Uterus (tissue), 4 donors: Measurements from ENCODE around the gene NFE2L2. TPM values are rescaled to one million over a fixed set of nuclear protein-coding genes. Genes with fewer than 3 reads are reported as not detected.

ENCODE experiments used
- DNase-seq, 2 donors: peaks; one replicate each; pipeline ENCODE4 v3.0.0-alpha.2; 2019 to 2020
- H3K27ac ChIP-seq, 2 donors: fragments of 200-600 bp; sonication (generic); 1 replicate in 1 of 2; 2 replicates in 1 of 2; pipeline ENCODE4 v1.5.1; 2016 to 2018
- H3K27me3 ChIP-seq, 2 donors: fragments of 200-600 bp; sonication (generic); one replicate each; pipeline ENCODE4 v1.5.1; 2018 to 2019; ENCODE audit warnings: control low read depth in 1 of 2
- H3K36me3 ChIP-seq, 2 donors: fragments of 200-600 bp; sonication (generic); one replicate each; pipeline ENCODE4 v1.5.1; 2019; ENCODE audit warnings: control low read depth in 1 of 2
- H3K4me1 ChIP-seq, 2 donors: fragments of 200-600 bp; sonication (generic); one replicate each; pipeline ENCODE4 v1.5.1; 2018 to 2019; ENCODE audit warnings: control low read depth in 1 of 2
- H3K4me3 ChIP-seq, 2 donors: fragments of 200-600 bp; sonication (generic); 1 replicate in 1 of 2; 2 replicates in 1 of 2; pipeline ENCODE4 v1.5.1; 2018 to 2019; ENCODE audit warnings: mild to moderate bottlenecking in 1 of 2
- H3K9me3 ChIP-seq, 2 donors: fragments of 200-600 bp; sonication (generic); one replicate each; pipeline ENCODE4 v1.5.1; 2019; ENCODE audit warnings: control low read depth in 1 of 2
- CTCF ChIP-seq, 4 experiments: fragments of 200-600 bp in 2 of 4; fragments of 450-650 bp in 2 of 4; sonication (generic) in 2 of 4; IDR thresholded peaks; one replicate each; pipeline ENCODE4 v1.5.1; 2016 to 2019; ENCODE audit warnings: antibody characterized with exemption in 4 of 4, mild to moderate bottlenecking in 2 of 4, moderate library complexity in 1 of 4
- POLR2A ChIP-seq, 2 donors: fragments of 450-650 bp; IDR thresholded peaks; one replicate each; pipeline ENCODE4 v1.6.1; 2016; ENCODE audit warnings: antibody characterized with exemption in 2 of 2, mild to moderate bottlenecking in 1 of 2, moderate library complexity in 1 of 2
- intact Hi-C: fragments of 100-400 bp; cut with DNase I; formaldehyde crosslinking; loops from one replicate; pipeline ENCODE4 v1.15.1; 2023; ENCODE audit warnings: low total_unique reads
- total RNA-seq, 4 donors: library from RNA; depleted of rRNA in 3 of 4; stranded (reverse); fragments of >200 nt in 3 of 4; gene quantifications; one replicate each; pipeline versions ENCODE4 v1.1.0 to v1.2.4, GENCODE V29; 2014 to 2023
- donor health status: DM: yes; HTN: yes; CAD: no.

Gene NFE2L2
- total RNA-seq, 4 donors from 2014 or later = 53.0 to 148 (median 90.0) TPM

GRCh38 chr2:177265824-177266817 is 1.6 kb upstream of the NFE2L2 start:
- intact Hi-C loops = loop anchor here (10.0 kb wide), 1 partner anchor 1141 kb away; the partner anchor contains the start of genes HOXD8 and HOXD9
- Histone ChIP-seq H3K4me3 (peak overlapping the region; percentile 78 to 88), H3K36me3 (no peaks in the 10 kb centered on the region)

GRCh38 chr2:177264209-177264692 is 276 bp downstream of the NFE2L2 start:
- Histone ChIP-seq H3K27me3 (no peaks in the 10 kb centered on the region), H3K27ac (peak overlapping the region; percentile 99 to 100), H3K36me3 (no peaks in the 10 kb centered on the region), H3K4me3 (peak overlapping the region; percentile 78 to 88), H3K9me3 (no peaks in the 10 kb centered on the region), H3K4me1 (peaks cover 4 to 12% of the 10 kb centered on the region in 2 donors)
- DNase-seq = peak in 1 of 2 donors; percentile 53
- intact Hi-C loops = loop anchor here (5.0 to 10.0 kb wide), 2 partner anchors 52 to 1139 kb away; partner anchors contain the start of genes HNRNPA3, HOXD8 and HOXD9
- TF ChIP-seq POLR2A (IDR thresholded peaks at IDR 0.05) (no peak), CTCF (IDR thresholded peaks at IDR 0.05) (no peak)

More at GRCh38 chr2:177265824-177266817, 1.6 kb upstream of the NFE2L2 start:
- peaks cover 4 to 7% of the 10 kb centered on the region in 2 donors for H3K4me1 ChIP-seq
- no peaks in the 10 kb centered on the region for H3K9me3 ChIP-seq
- no peak for TF ChIP-seq POLR2A (IDR thresholded peaks at IDR 0.05)
- no peak for TF ChIP-seq CTCF (IDR thresholded peaks at IDR 0.05)
- DNase-seq = no peak
- peak overlapping the region; percentile 99 to 100 for H3K27ac ChIP-seq
- no peaks in the 10 kb centered on the region for H3K27me3 ChIP-seq

- intact Hi-C loops = loop anchor here (5.0 to 10.0 kb wide), 2 partner anchors 51 to 1139 kb away; partner anchors contain the start of genes HNRNPA3, HOXD8 and HOXD9
- H3K36me3 ChIP-seq = no peaks in the 10 kb centered on the region
- H3K9me3 ChIP-seq = no peaks in the 10 kb centered on the region
- DNase-seq = peak; percentile 99
- TF ChIP-seq CTCF (IDR thresholded peaks at IDR 0.05) = peak; percentile 85 to 98 (median 91)
- peak; percentile 69 to 75 for TF ChIP-seq POLR2A (IDR thresholded peaks at IDR 0.05)
- peak overlapping the region; percentile 99 to 100 for H3K27ac ChIP-seq
- no peaks in the 10 kb centered on the region for H3K27me3 ChIP-seq
- peaks cover 4 to 12% of the 10 kb centered on the region in 2 donors for H3K4me1 ChIP-seq
- H3K4me3 ChIP-seq = peak overlapping the region; percentile 78 to 88
Observed at GRCh38 chr2:177263451-177264208, 897 bp downstream of the NFE2L2 start.

- intact Hi-C loops = loop anchor here (5.0 to 10.0 kb wide), 2 partner anchors 51 to 1138 kb away; partner anchors contain the start of genes HNRNPA3, HOXD8 and HOXD9
- Histone ChIP-seq H3K27me3 (no peaks in the 10 kb centered on the region), H3K4me3 (peak overlapping the region; percentile 78 to 88), H3K9me3 (no peaks in the 10 kb centered on the region), H3K27ac (peak overlapping the region; percentile 99 to 100), H3K36me3 (no peaks in the 10 kb centered on the region), H3K4me1 (peaks cover 4 to 12% of the 10 kb centered on the region in 2 donors)
- TF ChIP-seq POLR2A (IDR thresholded peaks at IDR 0.05) = no peak
- no peak for DNase-seq
Observed at GRCh38 chr2:177262958-177263450, 1.5 kb downstream of the NFE2L2 start.

- Histone ChIP-seq H3K4me3 (peak overlapping the region; percentile 78 to 88), H3K27ac (peak overlapping the region; percentile 99 to 100), H3K36me3 (no peaks in the 10 kb centered on the region), H3K4me1 (peaks cover 7 to 12% of the 10 kb centered on the region in 2 donors), H3K9me3 (no peaks in the 10 kb centered on the region), H3K27me3 (no peaks in the 10 kb centered on the region)
- DNase-seq = no peak
- no peak for TF ChIP-seq CTCF (IDR thresholded peaks at IDR 0.05)
- TF ChIP-seq POLR2A (IDR thresholded peaks at IDR 0.05) = peak in 1 of 2 donors; percentile 15
- intact Hi-C loops = loop anchor here (5.0 to 10.0 kb wide), 2 partner anchors 50 to 1137 kb away; partner anchors contain the start of genes HNRNPA3, HOXD8 and HOXD9
Observed at GRCh38 chr2:177262092-177262491, 2.4 kb downstream of the NFE2L2 start.
